Activated T-helper 1 cell treated with anti-CD3 and anti-CD28 coated beads, Interleukin-12 subunit alpha, Interleukin-12 subunit beta, Interleukin-2, Interleukin-4 antibody, amounts not matched to agents 30 ng/mL and 10 ng/mL and 1 ng/mL, durations not matched to agents 14 hours and 24 hours and 36 hours (primary cell): ENCODE measurements around the gene DGCR2. TPM values are rescaled to one million over a fixed set of nuclear protein-coding genes. Genes with fewer than 3 reads are reported as not detected.
"Not testable (repeated sequence)": the region's sequence is repeated elsewhere in the genome, so short reads cannot be mapped to it uniquely, and the experiment has no call there.

Source experiments
- DNase-seq: peaks from one replicate; pipeline ENCODE4 v3.0.0; 2021; ENCODE audit warnings: low spot score
- H3K27ac Mint-ChIP-seq: one replicate; pipeline ENCODE4 v1.8.0; 2021; ENCODE audit warnings: mild to moderate bottlenecking, mixed read lengths
- H3K27me3 Mint-ChIP-seq: one replicate; pipeline ENCODE4 v1.8.0; 2022; ENCODE audit warnings: mild to moderate bottlenecking, moderate library complexity, mixed read lengths; ENCODE audit not compliant: insufficient read depth
- H3K36me3 Mint-ChIP-seq: one replicate; pipeline ENCODE4 v1.8.0; 2021; ENCODE audit warnings: low read depth, mixed read lengths
- H3K4me1 Mint-ChIP-seq: one replicate; pipeline ENCODE4 v1.8.0; 2021; ENCODE audit warnings: low read depth, mixed read lengths
- H3K4me3 Mint-ChIP-seq: one replicate; pipeline ENCODE4 v1.8.0; 2021; ENCODE audit warnings: mild to moderate bottlenecking, moderate library complexity, mixed read lengths
- H3K9me3 Mint-ChIP-seq: one replicate; pipeline ENCODE4 v1.8.0; 2021; ENCODE audit warnings: mixed read lengths
- intact Hi-C: fragments of 100-400 bp; cut with micrococcal nuclease; formaldehyde crosslinking; loops from one replicate; pipeline ENCODE4 v1.15.1; 2024
- total RNA-seq: library from RNA; stranded (reverse); gene quantifications from 2 replicates; pipeline ENCODE4 v1.2.3, GENCODE V29; 2022

The DGCR2 gene
- total RNA-seq, 1 donor from 2014 or later, result 23.2 TPM

DNA sequence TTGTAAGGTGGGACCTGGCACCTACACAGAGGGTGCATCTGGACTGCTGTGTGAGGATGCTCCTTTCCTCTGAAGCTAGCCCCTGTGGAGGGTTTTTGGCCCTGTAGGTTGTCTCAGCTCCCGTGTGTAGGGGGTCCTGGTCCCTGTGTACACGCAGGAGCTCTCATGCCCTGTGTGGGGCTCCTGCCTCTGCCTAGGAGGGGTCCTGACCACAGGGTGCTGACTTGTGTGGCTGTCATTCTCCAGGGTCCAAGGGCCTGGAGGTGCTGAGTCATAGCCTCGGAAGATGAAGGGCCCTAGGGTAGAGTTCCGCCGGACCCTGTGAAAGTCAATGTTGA, 88.7 kb downstream of the DGCR2 start:
- H3K9me3 Mint-ChIP-seq, DNase-seq, H3K27me3 Mint-ChIP-seq, H3K27ac Mint-ChIP-seq, intact Hi-C loops, H3K36me3 Mint-ChIP-seq, H3K4me3 Mint-ChIP-seq, H3K4me1 Mint-ChIP-seq: not testable (repeated sequence)

DNA sequence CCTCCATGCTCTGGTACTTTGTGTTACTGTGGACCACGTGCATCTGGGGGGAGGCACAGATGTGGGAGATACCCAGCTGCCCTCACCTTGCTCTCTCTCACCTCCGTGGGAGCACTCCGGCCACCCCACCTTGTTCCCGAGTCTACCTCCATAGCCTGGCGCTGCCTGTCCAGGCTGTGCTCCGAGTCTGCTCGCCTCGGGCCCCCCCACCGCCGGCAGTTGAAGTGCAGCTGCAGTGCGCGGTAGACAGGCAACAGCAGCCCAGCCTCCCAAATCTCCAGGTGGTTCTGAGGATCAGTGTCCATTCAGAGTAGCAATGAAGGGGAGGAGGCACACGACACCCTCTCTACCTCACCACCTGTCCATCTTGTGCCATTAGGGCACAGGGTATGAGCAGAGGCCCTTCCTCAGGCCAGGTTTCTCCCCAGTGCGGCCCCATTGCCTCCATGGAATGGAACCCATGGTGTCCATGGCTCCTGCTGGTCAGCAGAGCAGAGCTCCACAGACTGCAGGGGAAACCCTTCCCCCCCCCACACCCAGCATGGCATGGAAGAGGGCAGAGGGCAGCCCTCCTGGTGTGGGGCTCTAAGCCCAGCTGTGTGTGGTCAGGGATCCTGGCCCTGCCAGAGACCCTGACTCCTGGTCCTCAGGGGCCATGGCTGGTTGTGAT, 89.2 kb downstream of the DGCR2 start:
- H3K9me3 Mint-ChIP-seq, H3K27me3 Mint-ChIP-seq, H3K36me3 Mint-ChIP-seq, DNase-seq, H3K27ac Mint-ChIP-seq, H3K4me1 Mint-ChIP-seq, intact Hi-C loops, H3K4me3 Mint-ChIP-seq: not testable (repeated sequence)

GRCh38 chr22:19032156-19032785, 89.9 kb downstream of the DGCR2 start:
- H3K4me3 Mint-ChIP-seq, intact Hi-C loops, H3K9me3 Mint-ChIP-seq, H3K27ac Mint-ChIP-seq, H3K27me3 Mint-ChIP-seq, DNase-seq, H3K4me1 Mint-ChIP-seq, H3K36me3 Mint-ChIP-seq: not testable (repeated sequence)

DNA sequence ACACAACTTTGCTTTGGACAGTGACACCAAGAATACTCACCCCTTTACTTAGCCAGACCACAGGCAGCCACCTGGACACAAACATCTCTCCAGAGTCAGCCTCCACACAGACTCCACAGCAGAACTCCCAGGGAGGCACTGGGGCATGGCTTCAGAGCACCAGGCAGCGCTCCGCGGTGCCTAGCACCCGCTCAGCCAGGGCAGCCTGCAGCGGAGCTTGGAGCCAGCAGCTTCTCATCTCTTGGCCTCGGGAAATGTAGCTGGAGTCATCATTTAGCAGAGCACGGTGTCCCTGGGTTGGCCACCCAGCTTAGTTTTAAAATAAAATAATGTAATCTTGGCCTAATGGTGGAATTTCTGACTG, 91.3 kb downstream of the DGCR2 start:
- DNase-seq, H3K27me3 Mint-ChIP-seq, H3K4me1 Mint-ChIP-seq, H3K27ac Mint-ChIP-seq, H3K4me3 Mint-ChIP-seq, H3K36me3 Mint-ChIP-seq, intact Hi-C loops, H3K9me3 Mint-ChIP-seq: not testable (repeated sequence)

DNA sequence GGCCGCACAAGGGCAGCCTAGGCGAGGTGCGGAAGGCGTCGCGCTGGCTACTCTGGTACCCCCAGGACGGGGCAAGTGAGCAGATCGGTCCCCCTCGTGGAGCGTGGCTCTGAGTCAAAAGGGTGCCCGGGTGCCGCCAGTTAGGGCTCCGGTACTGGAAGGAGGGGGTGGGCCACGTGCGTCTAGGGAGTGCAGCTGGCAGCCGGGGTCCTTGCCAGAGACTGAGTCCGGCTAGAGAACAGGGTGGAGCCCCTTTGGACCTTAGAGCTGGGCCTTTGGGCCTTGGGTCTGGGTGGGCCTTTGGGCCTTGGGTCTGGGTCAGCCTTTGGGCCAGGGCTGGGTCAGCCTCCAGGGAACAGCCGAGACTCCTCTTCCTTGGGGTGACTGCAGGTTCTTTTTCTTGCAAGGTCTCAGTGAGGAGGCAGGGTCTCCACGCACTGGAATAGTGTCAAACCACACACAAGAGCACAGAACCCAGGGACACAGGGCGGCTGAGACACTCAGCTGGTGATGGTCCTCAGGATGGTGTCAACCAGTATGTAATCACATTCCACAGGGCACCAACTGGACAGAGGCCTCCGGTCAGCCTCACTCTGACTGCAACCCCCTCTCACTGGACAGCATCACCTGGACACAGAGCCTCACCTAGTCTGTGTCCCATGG, 91.9 kb downstream of the DGCR2 start:
- H3K4me1 Mint-ChIP-seq, DNase-seq, H3K27ac Mint-ChIP-seq, H3K27me3 Mint-ChIP-seq, intact Hi-C loops, H3K36me3 Mint-ChIP-seq, H3K4me3 Mint-ChIP-seq, H3K9me3 Mint-ChIP-seq: not testable (repeated sequence)

- H3K36me3 Mint-ChIP-seq, H3K27me3 Mint-ChIP-seq, intact Hi-C loops, H3K9me3 Mint-ChIP-seq, H3K4me3 Mint-ChIP-seq, DNase-seq, H3K4me1 Mint-ChIP-seq, H3K27ac Mint-ChIP-seq: not testable (repeated sequence)
Observed at GRCh38 chr22:19029113-19030103, 92.8 kb downstream of the DGCR2 start.

GRCh38 chr22:19028060-19028455, 94.2 kb downstream of the DGCR2 start:
- intact Hi-C loops, result not testable (repeated sequence)

DNA sequence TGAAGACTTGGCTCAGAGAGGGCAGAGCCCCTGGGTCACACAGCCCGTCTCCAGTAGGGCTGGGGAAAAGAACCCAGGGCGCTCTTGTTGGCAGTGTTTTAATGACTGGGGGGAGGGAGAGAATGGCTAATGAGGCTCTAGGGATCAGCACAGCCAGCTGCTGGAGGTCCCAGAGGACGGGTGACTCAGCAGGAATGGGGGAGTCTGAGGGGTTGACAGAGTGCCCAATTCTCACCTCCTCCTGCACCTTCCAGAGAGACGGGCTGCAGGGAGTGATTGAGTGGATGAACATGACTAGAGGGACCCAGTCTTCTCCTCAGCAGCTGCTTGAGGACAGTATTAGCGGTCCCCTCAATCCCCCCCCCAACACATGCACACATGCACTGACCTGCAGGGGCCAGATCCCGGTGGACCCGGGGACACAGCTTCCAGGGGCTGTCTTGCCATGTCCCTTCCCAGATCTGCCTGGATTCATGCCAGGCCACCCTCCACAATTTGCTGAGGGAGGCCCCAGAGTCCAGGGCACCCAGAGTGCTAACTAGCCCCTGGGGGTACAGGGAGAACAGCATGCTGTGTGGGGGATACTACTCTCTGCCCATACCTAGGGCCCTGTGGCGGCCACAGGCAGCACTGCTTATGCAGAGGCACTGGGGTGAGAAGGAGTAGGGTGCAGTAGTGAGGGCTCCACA, 94.7 kb downstream of the DGCR2 start:
- intact Hi-C loops, result not testable (repeated sequence)

More at GRCh38 chr22:19028060-19028455, 94.2 kb downstream of the DGCR2 start:
- H3K4me1 Mint-ChIP-seq, H3K27me3 Mint-ChIP-seq, H3K36me3 Mint-ChIP-seq, DNase-seq, H3K9me3 Mint-ChIP-seq, H3K4me3 Mint-ChIP-seq, H3K27ac Mint-ChIP-seq: not testable (repeated sequence)

GRCh38 chr22:19026080-19026479, 96.1 kb downstream of the DGCR2 start:
- H3K27ac Mint-ChIP-seq, H3K9me3 Mint-ChIP-seq, intact Hi-C loops, H3K4me3 Mint-ChIP-seq, DNase-seq, H3K27me3 Mint-ChIP-seq, H3K36me3 Mint-ChIP-seq, H3K4me1 Mint-ChIP-seq: not testable (repeated sequence)

More for the DNA sequence above, 94.7 kb downstream of the DGCR2 start:
- not testable (repeated sequence) for H3K4me3 Mint-ChIP-seq, H3K4me1 Mint-ChIP-seq, H3K9me3 Mint-ChIP-seq, DNase-seq, H3K27me3 Mint-ChIP-seq, H3K36me3 Mint-ChIP-seq, H3K27ac Mint-ChIP-seq

- H3K27me3 Mint-ChIP-seq, H3K36me3 Mint-ChIP-seq, intact Hi-C loops, H3K4me3 Mint-ChIP-seq, H3K27ac Mint-ChIP-seq, H3K4me1 Mint-ChIP-seq, H3K9me3 Mint-ChIP-seq, DNase-seq: not testable (repeated sequence)
Observed at GRCh38 chr22:19024956-19025489, 97.2 kb downstream of the DGCR2 start.

DNA sequence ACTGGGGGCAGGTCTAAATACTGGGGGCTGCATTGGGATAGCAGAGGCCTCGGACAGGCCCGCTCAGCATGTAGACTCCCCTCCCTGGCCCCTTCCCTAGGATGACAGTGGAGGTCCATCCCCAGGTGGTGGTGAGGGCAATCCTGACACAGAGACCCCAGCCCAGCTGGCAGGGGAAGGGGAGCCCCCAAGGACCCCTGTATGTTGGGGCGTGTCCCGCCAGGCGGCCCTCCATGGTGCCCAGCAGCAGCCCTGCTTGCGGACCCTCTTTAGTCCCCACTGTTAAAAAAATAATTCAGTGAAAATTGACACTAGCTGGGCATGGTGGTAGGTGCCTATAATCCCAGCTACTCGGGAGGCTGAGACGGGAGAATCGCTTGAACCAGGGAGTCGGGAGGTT, 98.3 kb downstream of the DGCR2 start:
- H3K27ac Mint-ChIP-seq, H3K4me3 Mint-ChIP-seq, DNase-seq, intact Hi-C loops, H3K36me3 Mint-ChIP-seq, H3K27me3 Mint-ChIP-seq, H3K4me1 Mint-ChIP-seq, H3K9me3 Mint-ChIP-seq: not testable (repeated sequence)

GRCh38 chr22:19022755-19023154, 99.5 kb downstream of the DGCR2 start:
- no peak for DNase-seq
- H3K27me3 Mint-ChIP-seq, result peaks cover 4% of the 10 kb centered on the region
- no peaks in the 10 kb centered on the region for H3K9me3 Mint-ChIP-seq
- H3K27ac Mint-ChIP-seq, result no peak overlapping the region
- intact Hi-C loops, result no loop called here
- no peak overlapping the region for H3K4me3 Mint-ChIP-seq
- H3K4me1 Mint-ChIP-seq, result no peaks in the 10 kb centered on the region
- no peaks in the 10 kb centered on the region for H3K36me3 Mint-ChIP-seq
